Globus pallidus (tissue), 1 donor: ENCODE measurements around the gene ARL4C.

Experiments
- DNase-seq: peaks from one replicate; pipeline ENCODE4 v3.0.0-alpha.2; 2015; ENCODE audit warnings: low spot score

The ARL4C gene, protein sequence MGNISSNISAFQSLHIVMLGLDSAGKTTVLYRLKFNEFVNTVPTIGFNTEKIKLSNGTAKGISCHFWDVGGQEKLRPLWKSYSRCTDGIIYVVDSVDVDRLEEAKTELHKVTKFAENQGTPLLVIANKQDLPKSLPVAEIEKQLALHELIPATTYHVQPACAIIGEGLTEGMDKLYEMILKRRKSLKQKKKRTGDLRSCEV

DNA sequence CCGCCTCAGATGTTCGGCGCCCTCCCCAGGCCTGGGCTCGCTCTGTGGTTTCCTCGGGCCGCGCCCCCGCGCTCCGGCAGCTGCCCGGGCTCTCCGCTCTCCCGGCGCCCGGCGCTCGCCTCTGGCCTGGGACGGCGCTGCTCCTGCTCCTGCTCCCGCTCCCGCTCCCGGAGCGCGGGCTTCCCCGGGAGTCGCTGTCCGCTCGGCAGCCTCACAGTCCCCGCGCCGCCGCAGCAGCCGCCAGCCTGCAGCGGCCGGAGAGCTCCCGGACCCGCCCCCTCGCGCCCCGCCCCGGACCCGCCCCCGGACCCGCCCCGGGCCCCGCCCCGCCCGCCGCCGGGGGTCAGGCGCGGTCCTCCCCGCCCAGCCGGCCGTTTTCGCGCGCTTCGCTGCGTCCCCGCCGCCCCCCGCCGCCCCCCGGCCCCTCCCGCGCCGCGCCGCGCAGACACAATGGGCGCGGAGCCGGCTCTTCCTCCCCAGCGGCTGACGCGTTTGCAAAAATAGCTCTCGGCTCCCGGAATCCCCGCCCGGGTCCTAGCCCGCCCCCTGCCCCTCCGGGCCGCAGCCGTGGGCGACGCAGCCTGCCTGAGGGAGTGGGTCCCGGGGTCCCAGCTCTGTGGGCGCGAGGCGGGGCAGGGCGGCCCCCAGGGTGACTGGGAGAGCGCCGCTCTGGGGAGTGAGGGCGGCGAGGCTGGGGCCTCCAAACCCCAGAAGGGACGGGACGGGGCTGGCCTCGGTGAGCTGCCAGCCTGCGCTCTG is at the start of gene ARL4C:
TSS of gene ARL4C (minus strand) at position 247 of the 759 bp plus-strand sequence. CDS start 495 bp downstream, outside the sequence.
- DNase-seq = peak; percentile 61

DNA sequence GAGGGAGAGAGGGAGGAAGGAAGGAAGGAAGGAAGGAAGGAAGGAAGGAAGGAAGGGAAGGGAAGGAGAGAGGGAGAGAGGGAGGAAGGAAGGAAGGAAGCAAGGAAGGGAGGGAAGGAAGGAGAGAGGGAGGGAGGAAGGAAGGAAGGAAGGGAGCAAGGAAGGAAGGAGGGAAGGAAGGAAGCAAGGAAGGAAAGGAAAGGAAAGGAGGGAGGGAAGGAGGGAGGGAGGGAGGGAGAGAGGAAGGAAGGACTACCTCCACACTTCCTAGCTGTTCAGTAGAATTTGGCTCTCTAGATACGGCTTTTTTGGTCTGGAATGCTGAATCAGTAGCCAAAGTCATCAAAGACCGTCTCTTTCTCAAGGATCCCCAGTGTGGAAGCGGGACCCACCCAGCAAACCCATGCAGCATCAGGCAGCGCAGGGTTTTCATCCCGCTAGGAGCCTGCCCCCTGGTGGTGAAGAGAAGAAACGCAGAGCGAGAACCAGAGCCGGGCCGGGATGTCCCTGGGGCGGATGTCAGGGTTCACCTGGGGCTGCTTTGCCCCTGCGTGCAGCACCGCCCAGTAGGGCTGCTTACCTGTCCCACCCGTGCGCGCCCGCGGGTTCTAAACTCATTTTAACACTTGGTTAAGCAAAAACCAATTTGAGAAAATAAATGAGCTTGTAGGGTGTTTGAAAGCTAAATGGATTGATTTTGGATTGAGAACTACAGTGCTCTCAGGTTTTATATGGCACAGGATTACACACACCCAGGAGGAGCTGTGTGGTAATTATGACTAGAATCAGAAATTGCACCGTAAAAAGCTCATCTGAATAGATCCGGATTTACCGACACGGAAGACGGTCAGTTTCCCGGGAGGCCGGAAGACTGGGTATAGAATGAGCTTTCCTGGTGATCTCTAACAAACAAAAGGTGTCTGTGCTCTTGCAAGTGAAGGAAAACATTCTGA is 48.1 kb upstream of the ARL4C start:
- DNase-seq = peak; percentile 35

DNA sequence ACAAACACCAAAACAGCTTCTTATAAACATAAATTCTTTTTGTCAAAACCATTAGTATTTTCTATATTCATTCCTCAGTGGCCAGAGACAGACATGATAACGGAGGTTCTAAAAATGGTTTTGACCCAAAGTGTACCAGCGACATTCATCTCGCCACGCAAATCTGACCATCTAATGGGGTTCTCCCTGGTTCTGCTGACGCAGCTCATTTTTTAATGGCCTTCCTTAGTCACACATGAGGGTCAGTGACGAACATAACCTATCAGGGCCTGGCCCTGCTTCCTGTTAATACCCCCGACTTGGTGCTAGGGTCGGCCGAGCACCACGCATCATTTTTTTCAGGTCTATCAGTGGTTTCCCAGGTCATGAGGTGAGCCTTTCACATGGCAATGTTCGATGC is 45.9 kb upstream of the ARL4C start:
- DNase-seq = no peak

DNA sequence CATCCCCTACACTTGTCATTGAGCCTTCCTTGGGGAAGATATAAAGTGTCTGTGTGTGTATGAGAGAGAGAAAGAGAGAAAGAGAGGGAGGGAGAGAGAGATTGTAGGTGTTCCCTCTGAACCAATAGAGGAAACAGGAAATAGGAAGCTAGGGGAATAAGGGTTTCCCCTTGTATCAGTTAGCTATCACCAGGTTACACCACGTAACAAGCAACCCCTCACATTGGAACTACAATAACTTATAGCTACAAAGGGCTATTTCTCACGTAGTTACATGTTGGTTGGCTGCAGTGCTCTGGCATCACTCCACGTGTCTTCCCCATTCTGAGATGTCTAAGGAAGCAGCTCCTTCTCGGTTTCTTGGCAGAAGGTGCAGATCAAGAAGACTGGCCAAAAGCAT is 41.0 kb upstream of the ARL4C start:
- no peak for DNase-seq

DNA sequence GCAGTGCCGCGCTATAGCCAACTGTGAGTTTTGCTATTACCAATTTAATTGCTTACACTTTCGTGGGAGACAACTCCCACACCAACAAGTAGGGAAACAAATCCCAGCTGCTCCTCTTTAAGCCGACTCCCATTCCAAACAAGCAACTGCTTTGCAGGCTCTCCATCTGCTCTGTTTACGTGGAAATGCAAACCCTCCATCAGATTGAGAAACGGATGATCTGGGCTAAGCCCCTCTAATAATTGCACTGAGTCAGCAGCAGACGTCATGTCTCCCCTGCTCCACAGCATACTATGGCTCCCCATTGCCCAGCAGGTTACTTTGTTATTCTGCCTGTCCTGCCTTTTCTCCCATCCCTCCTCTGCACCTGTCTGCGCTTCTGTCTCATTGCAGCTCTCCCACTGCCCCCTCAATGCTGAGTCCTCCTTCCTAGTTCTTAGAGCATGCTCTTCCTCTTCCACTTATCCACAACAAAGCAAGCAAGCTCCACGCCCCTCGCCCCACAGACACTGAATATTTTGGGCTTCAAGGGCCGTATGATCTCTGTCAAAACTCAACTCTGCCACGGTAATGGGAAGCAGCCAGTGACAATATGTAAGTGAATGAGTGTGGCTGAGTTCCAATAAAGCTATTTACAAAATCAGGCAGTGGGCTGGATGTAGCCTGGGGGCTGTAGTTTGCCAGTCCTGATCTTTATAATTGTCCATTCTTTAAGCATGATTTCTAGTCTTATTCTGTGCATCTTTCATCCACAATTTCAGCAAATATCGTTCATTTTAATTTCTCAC is 39.5 kb upstream of the ARL4C start:
- no peak for DNase-seq

DNA sequence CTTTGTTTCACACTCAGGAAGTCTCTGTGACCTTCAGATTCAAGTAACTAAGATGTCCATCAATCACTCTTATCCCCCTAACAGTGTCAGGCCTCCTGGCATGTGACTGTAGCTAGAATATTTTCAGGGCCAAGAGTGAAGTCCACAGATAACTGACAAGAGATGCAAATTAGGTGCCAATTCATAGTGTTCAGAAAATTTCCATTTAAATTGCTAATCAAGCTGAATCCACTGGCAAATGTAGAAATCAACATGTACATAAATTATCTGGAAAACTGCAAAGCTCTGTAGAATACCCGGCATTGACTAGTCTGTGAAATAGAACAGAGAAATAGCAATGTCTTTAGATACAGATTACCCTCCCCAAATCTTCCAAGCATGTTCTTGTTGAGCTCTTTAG is 38.6 kb upstream of the ARL4C start:
- DNase-seq = no peak

DNA sequence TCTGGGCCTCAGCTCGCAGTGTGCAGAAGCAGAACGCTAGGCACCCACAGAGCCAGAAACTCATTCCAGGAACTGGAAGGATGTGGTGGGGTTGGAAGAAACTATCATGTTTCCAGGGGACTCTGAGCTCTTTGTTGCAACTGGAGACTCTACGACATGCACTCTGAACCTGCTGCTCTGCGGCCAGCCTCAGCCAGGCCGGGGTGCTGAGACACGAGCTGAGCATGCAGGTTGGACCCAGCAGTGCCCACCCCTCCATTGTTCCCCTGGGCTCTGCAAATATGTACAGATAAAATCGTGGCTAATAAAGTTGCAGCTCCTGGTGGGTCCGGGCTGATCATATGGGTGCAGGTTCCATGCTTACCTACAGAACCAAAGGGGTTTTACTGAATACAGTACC is 37.6 kb upstream of the ARL4C start:
- DNase-seq = no peak

DNA sequence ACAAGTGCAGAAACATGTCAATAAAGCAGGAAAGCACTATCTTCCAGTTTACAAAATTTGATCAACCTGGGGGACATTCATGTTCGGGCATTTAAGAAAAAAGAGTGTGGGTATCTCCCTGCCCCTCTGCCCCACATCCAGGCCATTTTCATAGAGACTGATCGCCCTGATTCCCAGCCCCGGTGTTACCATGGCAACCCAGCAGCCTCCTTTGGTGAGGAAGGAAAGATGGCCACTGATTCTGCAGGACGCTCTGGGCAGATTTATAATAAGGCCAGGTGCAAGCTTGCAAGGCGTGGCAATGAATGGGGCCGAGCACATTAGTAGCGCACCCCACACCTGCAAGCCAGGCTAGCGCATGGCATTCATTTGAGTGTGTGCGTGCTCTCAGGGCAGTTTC is 36.7 kb upstream of the ARL4C start:
- no peak for DNase-seq

DNA sequence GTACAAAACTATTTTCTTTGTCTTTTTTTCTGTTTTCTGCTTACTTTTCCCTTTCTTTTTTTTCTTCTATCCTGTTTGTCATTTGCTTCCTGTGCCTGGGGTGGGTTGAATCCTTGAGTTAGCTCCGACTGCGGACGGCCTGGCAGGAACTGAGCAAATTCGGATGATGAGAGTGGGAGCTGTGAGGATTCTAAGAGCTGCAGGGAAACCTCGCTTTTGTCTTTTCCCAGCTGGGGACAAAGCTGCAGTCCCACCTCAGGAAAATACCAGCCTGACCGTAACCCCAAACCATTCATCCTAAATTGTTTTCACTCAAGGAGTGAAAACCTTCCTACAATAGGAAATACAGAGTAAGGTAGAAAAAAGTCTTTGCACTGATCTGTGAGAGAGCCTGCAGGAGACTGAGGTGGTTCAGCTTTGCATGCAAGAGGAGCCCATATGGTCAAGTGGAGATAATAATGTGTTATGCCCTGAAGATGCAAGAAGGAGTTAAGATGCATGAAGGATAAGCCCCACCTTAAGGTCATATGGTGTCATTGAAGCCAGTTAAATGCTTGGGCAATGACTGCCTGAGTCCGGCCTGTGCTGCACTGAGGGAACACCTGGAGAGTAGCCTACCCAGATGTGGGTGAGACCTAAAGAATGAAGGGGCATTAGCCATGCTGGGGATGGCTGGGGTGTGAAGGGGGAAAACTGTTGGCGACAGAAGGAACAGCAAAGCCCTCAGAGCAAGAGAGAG is 31.7 kb upstream of the ARL4C start:
- DNase-seq = no peak

DNA sequence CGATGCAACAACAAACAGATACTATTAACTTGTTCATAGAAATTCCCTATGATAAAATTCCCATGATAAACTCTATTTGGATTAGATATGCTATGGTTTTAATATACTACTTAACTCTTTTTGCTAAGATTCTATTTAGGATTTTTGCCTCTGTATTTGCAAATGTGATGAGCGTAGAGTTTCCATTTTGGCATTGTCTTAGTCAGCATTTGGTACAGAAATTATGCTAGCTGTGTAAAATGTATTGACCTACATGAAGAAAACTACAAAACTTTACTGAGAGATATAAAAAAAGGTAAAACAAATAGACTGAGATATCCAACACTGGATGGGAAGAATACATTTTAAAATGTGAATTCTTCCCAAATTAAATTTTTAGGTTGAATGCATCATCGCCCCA is 29.8 kb upstream of the ARL4C start:
- no peak for DNase-seq

DNA sequence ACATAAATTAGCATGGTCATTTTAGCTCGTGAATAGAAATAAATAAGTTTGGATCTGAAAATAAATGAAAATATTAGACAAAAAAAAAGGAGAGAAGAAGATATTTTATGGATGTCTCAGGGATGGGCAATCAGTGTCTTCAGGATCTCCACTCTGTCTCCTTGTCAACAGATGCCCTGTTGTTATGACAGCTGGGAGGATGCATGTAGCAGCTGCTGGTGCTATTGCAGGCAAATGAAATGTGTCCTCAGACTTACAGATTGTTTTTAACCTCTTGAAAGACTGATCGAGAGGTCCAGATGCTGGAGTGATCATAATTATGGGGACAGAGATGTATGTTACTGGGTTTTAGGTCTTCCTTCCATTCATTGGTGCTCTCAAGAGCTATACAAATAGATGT is 24.7 kb upstream of the ARL4C start:
- DNase-seq = no peak

DNA sequence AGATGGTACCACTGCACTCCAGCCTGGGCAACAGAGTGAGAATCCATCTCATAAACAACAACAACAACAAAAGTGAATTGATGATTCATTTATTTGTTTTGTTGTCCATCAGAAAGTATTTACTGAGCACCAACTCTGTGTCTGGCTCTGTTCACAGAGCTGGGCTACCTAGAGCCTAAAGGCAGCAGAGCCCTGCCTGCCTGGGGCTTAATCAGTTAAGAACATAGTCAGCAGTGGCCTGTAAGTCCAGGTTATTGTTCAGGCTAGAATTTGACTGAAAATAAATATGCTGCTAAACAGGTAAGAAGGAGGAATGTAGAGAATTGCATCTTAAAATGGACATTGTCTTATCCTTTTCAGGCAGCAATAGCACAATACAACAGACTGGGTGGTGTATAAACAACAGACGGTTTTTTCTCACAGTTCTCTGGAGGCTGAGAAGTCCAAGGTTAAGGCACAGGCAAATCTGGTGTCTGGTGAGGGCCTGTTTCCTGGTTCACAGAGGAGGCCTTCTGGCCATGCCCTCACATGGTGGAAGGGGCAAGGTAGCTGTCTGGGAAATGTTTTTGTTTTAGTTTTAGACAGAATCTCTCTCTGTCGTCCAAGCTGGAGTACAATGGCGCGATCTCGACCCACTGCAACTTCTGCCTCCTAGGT is 22.2 kb upstream of the ARL4C start:
- DNase-seq = no peak

DNA sequence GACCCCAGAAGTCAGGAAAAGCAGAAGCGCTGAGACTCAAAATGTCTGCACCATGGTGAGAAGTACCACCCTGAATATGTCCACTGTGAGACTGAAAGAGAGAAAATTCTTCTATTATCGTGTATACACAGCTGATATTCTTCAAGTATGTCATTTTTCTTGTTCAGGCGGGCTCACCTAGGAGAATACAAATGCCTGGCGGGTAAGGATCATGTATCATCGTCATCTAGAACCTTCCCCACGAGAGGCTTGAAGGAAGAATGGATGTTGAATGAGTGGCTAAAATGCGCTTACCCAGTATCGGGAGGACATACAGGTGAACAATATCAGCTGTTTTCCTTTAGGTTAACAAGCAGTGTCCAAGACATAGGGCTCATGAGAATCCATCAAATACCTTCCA is 21.1 kb upstream of the ARL4C start:
- no peak for DNase-seq

DNA sequence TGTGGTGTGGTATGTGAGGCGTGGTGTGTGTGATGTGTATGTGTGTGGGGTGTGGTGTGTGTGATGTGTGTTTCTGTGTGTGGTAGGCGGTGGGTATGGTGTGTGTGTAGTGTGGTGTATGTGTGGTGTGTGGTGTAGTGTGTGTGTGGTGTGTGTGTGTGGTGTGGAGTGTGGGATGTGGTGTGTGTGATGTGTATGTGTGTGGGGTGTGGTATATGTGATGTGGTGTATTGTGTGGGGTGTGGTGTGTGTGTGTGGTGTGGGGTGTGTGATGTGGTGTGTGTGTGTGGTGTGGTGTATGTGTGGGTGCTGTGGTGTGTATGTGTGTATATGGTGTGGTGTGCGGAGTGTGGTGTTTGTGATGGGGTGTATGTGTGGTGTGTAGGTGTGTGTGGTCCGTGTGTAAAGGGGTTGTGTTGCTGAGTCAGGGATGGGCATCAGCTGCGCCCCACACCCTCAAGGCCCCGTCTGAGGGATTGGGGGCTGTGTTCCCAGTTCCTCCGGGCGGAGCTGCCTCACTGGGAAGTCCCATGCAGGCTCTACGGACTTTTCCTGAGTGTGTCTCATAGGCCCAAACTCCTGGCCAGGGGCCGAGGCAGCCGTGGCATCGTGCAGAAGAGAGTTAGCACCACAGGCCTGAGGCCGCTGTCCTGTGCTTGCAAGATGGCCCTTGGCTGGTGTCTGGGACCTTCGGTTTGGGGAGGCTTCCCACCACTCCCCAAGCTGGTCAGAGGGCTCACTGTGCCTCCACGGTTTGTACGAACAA is 18.2 kb upstream of the ARL4C start:
- DNase-seq = no peak

DNA sequence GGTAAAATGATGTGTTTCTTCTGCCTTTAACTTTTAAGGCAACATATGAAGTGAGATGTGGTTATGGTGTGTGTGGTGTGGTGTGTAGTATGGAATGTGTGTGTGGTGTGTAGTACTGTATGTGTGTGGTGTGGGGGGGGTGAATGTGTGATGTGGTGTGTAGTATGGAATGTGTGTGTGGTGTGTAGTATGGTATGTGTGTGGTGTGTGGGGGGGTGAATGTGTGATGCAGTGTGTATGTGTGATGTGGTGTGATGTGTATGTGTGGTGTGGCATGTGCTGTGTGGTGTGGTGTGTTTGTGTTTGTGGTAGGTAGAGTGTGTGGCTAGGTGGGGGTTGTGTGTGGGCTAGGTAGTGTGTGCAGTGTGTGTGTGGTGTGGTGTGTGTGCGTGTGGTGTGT is 17.2 kb upstream of the ARL4C start:
- DNase-seq = no peak

DNA sequence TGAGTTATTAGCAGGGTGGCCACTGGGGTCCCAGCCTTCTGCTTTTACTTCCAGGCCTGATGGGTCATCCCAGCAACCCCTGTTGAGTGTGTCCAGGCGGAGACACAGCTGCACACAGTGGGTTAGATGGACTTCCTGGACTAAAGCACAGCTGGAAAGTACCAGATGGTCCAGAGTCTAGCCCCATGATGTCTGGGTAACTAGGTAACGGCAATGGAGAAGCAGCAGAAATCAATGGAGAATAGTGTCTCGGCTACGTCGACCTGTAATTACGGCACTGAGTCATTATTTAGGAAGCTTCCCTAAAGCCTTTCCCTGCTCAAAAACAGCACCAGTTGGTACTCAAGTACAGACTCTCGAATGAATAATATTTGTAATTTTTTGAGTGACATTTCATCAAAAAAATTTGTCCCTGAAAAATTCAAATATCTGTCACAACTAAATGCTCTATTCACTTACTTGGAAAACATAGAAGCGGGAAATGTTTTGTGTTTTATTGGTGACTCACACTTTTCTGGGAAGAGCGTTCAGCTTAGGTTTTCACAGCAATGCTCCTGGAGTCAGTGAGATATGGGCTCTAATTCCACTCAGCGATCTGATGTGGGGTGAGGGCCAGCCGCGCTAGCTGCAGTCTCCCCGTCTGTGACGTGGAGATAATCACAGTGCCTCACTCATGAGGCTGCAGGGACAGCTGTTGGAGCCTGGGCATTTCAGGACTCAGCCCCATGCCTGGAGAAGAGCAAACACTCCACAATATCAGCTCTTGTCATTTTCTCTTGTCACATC is 16.2 kb upstream of the ARL4C start:
- no peak for DNase-seq

DNA sequence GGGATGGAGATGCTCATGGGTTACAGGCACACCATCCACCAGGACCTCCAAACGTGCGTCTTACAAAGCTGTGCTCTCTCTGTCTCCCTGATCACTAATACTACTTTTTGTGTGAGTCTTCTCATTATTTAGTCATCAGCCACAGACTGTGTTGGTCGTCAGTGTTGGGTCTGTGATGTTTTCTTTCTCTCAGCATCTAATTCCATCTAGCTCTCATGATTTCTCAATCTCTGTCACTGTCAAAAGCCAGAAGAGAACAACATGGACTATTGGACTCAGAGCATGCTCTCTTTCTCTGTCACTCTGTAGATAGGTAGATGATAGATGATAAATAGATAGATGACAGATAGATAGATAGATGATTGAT is 6.0 kb upstream of the ARL4C start:
- no peak for DNase-seq

DNA sequence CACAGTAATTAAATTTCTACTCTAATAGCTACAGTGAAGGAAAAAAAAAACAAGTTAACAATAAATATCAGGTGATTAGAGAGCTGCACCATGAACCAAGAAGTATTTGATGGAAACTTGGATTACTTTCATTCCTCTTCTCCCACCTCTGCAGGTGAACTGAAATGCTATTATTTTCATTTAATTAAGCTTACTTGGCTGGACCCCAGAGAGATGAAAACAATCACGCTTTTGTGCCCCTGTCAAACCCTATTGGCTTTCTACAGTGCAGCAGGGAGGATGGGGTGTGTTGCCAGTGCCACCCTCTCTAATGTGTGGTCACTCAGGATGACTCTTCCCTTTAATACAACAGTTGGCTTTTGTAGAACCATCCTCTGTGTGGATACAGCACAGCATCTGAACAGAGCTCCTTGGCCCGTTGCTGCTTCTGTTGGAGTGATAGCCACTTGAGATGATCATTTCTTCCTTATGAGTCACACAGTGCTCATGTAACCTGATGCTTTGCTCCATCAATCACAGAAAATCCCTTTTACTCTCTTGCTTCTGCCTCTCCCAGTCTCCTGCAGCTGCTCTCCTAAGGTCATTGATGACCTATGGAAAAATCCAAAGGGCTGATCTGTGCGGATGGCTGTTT is 5.5 kb upstream of the ARL4C start:
- DNase-seq = no peak
